ENCODE measurements around the gene SLC7A6OS. TPM values are rescaled to one million over a fixed set of nuclear protein-coding genes. Genes with fewer than 3 reads are reported as not detected.
A peak's percentile ranks its signal among the peaks of the same experiment; 100 is the strongest.

Gene SLC7A6OS
- 10 to 100 TPM; 21.3 to 21.8 TPM for total RNA-seq

DNA sequence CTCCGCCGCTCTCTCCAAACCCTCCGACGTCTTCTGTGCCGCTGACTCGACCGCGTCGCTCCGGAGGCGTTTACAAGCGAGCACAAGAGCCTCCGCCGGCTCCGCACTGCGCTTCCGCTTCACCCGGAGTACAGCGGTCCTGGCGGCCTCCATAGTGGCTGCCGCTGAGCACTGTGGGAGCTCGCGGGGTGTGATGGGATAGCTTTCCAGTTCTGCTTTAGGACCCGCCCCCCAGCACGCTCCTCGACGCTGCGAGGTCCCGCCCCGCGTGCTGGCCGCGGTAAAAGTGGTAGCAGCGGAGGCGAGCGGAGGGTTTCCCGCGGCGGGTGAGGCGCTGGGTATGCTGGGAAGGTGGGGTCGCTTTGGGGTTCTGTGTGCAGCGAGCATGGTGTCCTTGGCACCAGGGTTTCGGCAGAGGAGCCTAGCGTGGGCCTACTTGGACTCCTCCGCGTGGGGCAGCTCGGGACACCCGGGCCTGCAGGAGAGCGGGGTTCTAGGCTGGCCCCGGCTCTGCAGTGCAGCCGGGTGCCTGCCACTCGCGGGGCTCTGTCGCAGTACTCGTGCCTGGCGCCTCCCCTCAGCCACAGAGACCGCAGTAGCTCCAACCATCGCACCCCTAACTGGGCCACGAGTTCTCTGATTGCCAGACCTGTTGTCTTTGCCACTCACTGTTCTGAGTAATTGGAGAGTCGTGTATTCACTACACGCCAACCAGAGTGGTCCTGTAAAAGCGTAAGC, at the start of gene SLC7A6OS, which contains the start of gene PRMT7:
Gene SLC7A6OS (minus strand): TSS at position 173 of the 738 bp plus-strand sequence. CDS start 20 bp downstream, at position 153.
Gene PRMT7 (plus strand): TSS at position 246 of the 738 bp plus-strand sequence. CDS start 4,961 bp downstream, outside the sequence.
- peak within 1 kb of the TSS; percentile 96 for H3K4me3 Mint-ChIP-seq
- H3K4me1 Mint-ChIP-seq: peaks cover 13% of the 10 kb centered on the region

GRCh38 chr16:68359398-68360191, 48.8 kb upstream of the SLC7A6OS start:
- ATAC-seq (replicated peaks): no peak
- no peaks in the 10 kb centered on the region for H3K27me3 Mint-ChIP-seq
- H3K36me3 Mint-ChIP-seq (ENCODE audit: low read depth): peaks cover 41% of the 10 kb centered on the region
- no peaks in the 10 kb centered on the region for H3K9me3 Mint-ChIP-seq
- no peak overlapping the region for H3K4me3 Mint-ChIP-seq
- H3K27ac Mint-ChIP-seq: no peak overlapping the region
- peaks cover 6% of the 10 kb centered on the region for H3K4me1 Mint-ChIP-seq

More for the DNA sequence above, at the start of gene SLC7A6OS, which contains the start of gene PRMT7:
- ATAC-seq (replicated peaks): peak; percentile 100
- Mint-ChIP-seq H3K36me3 (ENCODE audit: low read depth) (peaks cover 74% of the 10 kb centered on the region), H3K9me3 (no peaks in the 10 kb centered on the region), H3K27ac (peak within 1 kb of the TSS; percentile 92), H3K27me3 (no peaks in the 10 kb centered on the region)

DNA sequence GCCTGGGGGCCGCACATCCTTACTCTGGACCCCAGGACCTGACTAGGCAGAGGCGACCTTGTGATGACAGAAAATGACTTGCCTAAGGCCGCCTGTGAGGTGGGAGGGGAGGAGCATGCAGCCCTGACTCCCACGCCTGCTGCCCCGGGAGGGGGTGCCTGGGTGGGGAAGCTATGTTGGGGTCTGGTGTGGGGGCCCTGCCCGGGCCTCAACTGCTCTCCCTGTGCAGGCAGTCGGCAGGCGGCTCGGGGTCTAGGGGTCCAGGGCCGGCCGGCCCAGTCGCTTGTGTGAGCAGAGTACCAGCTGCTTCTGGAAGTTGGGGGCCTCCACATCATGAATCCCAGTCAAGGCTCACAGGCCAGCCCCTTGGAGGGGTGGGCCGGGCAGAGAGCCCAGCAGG, 48.2 kb upstream of the SLC7A6OS start:
- no peak overlapping the region for H3K4me3 Mint-ChIP-seq
- peaks cover 6% of the 10 kb centered on the region for H3K4me1 Mint-ChIP-seq
- no peak overlapping the region for H3K27ac Mint-ChIP-seq
- ATAC-seq (replicated peaks): no peak
- peaks cover 47% of the 10 kb centered on the region for H3K36me3 Mint-ChIP-seq (ENCODE audit: low read depth)
- H3K9me3 Mint-ChIP-seq: no peaks in the 10 kb centered on the region
- H3K27me3 Mint-ChIP-seq: no peaks in the 10 kb centered on the region

DNA sequence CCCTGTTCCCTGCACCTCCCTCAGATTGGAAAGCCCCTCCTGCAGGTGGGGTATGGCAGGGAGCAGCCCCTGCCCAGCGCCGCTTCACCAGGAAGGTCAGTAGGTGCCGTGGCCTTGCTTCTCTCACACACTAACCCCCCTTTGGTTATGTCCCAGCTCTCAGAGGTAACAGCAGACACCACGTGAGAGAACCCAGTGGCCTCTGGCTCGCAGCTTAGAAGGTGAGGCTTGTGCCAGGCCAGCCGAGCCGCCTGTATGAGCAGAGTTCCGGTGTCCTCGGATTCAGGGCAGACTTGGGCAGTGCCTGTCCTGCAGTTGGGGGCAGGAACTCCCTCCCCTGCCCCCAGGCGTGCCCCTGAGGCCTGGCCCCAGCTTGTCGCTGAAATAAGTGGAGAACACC, 47.2 kb upstream of the SLC7A6OS start:
- Mint-ChIP-seq H3K4me3 (peak overlapping the region; percentile 70), H3K36me3 (ENCODE audit: low read depth) (peaks cover 58% of the 10 kb centered on the region), H3K27ac (no peak overlapping the region), H3K27me3 (no peaks in the 10 kb centered on the region), H3K9me3 (no peaks in the 10 kb centered on the region), H3K4me1 (peaks cover 6% of the 10 kb centered on the region)
- no peak for ATAC-seq (replicated peaks)

DNA sequence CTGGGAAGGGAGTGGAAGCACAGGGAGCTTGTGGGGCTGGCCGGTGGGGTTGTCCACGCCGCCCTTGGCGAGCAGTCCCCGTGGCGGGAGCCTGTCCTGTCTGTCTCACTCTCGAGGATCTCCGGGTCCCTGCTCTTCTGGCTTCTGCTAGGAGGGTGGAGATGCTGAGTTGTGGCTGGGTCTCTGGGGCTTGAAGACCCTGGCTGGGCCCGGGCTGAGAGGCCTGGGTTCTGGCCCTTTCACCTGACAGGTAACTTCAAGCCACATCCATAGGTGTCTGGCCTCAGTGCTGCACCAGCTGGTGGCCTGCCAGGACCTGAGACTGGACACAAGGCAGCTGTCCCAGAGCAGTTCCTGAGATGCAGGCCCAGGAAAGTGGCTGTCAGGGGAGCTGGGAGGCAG, 46.8 kb upstream of the SLC7A6OS start:
- Mint-ChIP-seq H3K27ac (no peak overlapping the region), H3K27me3 (no peaks in the 10 kb centered on the region), H3K4me1 (peaks cover 6% of the 10 kb centered on the region), H3K9me3 (no peaks in the 10 kb centered on the region), H3K36me3 (ENCODE audit: low read depth) (peaks cover 62% of the 10 kb centered on the region), H3K4me3 (peak overlapping the region; percentile 70)
- no peak for ATAC-seq (replicated peaks)

- Mint-ChIP-seq H3K36me3 (ENCODE audit: low read depth) (peaks cover 68% of the 10 kb centered on the region), H3K4me1 (peaks cover 6% of the 10 kb centered on the region), H3K27me3 (no peaks in the 10 kb centered on the region), H3K27ac (peak overlapping the region; percentile 36), H3K9me3 (no peaks in the 10 kb centered on the region), H3K4me3 (peak overlapping the region; percentile 70)
- ATAC-seq (replicated peaks): no peak
Measured at GRCh38 chr16:68356919-68357286, 46.2 kb upstream of the SLC7A6OS start.

DNA sequence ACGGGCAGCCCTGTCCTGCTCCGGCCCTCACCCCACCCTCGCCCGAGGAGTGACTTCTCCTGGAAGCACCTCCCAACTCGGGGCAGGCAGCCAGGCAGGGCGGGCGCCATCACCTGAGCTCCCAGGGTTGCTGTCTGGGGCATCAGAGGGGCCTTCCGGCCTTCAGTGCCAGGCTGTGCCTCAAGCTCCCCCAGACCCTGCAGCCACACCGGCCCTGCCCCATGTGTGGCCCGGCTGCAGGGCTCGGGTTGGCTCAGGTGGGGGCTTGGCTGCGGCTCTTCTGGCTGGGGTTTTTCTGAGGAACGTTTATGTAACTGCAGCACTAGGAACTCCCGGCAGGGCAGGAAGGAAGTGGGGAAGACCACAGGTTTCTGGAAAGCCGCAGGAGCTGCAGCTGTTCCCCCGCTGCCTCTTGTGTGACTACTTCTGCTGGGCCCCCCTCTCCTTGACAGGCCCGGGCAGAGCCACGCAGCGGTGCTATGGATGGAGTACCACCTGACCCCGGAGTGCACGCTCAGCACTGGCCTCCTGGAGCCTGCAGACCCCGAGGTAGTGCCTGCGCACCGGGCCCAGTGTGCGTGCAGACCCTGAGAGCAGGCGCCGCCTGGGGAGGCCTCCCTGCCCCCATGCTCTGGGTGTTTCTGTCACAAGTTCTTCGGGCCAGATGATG, 45.6 kb upstream of the SLC7A6OS start:
- Mint-ChIP-seq H3K27me3 (no peaks in the 10 kb centered on the region), H3K36me3 (ENCODE audit: low read depth) (peaks cover 72% of the 10 kb centered on the region), H3K4me1 (peaks cover 6% of the 10 kb centered on the region), H3K9me3 (no peaks in the 10 kb centered on the region), H3K27ac (peak overlapping the region; percentile 36), H3K4me3 (peak overlapping the region; percentile 70)
- peak; percentile 88 for ATAC-seq (replicated peaks)

DNA sequence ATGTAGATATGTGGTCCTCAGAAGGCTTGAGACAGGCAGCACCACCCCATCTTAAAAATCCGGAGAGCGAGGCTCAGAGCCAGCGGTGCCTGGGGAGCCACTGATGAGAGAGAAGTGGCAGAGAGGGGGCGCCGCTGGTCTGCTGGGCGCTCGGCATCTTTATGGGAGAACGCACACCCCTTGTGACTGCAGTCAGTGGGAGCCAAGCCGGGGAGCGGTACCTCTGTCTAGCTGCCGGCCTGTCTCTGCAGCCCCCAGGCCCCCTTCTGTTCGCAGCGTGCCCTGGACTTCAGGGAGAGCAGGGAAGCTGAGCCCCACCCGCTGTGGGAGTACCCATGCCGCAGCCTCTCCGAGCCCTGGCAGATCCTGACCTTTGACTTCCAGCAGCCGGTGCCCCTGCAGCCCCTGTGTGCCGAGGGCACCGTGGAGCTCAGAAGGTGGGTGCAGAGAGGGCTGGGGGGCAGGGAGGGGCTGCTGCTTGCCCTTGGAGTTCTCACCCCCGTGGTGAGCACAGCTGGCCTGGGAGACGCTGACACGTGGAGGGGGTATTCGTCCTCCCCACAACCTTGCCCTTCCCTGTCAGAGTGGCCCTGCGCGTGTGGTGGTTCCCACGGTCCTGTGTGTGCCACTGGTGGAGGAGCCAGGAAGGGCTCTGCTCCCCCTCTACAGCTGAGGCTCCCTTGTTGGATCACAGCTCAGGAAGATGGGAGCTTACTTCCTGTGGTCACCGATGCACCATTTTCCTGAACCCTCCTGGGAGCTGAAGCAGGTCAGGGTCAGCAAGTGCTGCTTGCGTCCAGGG, 44.9 kb upstream of the SLC7A6OS start:
- no peak for ATAC-seq (replicated peaks)
- Mint-ChIP-seq H3K4me1 (peaks cover 6% of the 10 kb centered on the region), H3K9me3 (no peaks in the 10 kb centered on the region), H3K36me3 (ENCODE audit: low read depth) (peaks cover 80% of the 10 kb centered on the region), H3K4me3 (peak overlapping the region; percentile 70), H3K27ac (no peak overlapping the region), H3K27me3 (no peaks in the 10 kb centered on the region)

DNA sequence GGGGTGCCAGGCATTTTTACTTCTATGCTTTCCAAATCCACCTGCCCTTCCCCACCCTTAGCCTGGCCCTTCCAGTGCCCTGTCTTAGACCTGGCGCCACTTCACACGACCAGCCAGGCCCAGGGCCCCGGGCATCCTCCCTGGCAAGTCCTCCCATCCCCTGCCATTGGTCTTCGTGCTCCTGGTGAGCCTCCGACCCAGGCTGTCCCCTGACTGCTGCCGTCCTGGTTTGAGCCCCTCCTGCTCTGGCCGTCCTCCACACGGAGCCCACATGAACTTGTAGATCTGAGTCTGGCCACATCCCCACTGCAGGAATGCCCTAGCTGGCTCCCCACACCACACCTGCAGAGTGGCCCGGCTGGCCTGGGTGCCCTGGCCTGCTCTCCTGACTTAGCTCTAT, 44.1 kb upstream of the SLC7A6OS start:
- H3K36me3 Mint-ChIP-seq (ENCODE audit: low read depth): peaks cover 88% of the 10 kb centered on the region
- ATAC-seq (replicated peaks): no peak
- no peaks in the 10 kb centered on the region for H3K9me3 Mint-ChIP-seq
- no peak overlapping the region for H3K4me3 Mint-ChIP-seq
- H3K27me3 Mint-ChIP-seq: no peaks in the 10 kb centered on the region
- peaks cover 6% of the 10 kb centered on the region for H3K4me1 Mint-ChIP-seq
- H3K27ac Mint-ChIP-seq: no peak overlapping the region

DNA sequence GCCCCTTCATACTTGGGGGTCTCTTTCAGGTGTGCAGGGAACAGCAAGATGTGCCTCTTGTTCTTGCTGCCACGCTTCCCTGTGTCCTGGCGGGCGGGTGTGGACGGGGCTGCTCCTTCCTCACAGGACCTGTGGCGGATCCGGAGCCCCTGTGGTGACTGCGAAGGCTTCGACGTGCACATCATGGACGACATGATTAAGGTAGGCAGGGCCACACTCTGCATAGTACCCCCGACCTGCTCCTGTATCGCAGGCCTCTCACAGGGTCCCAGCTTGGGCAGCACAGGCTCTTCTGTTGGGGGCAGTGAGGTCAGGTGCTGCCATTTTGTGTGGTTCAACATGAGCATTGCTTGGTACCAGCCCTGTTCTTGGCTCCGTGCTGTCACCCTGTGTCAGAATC, 42.6 kb upstream of the SLC7A6OS start:
- ATAC-seq (replicated peaks): no peak
- H3K9me3 Mint-ChIP-seq: no peaks in the 10 kb centered on the region
- H3K27ac Mint-ChIP-seq: no peak overlapping the region
- H3K4me3 Mint-ChIP-seq: no peak overlapping the region
- H3K4me1 Mint-ChIP-seq: peaks cover 6% of the 10 kb centered on the region
- H3K27me3 Mint-ChIP-seq: no peaks in the 10 kb centered on the region
- H3K36me3 Mint-ChIP-seq (ENCODE audit: low read depth): peaks cover 99% of the 10 kb centered on the region

- no peaks in the 10 kb centered on the region for H3K9me3 Mint-ChIP-seq
- H3K36me3 Mint-ChIP-seq (ENCODE audit: low read depth): peaks cover 99% of the 10 kb centered on the region
- H3K27me3 Mint-ChIP-seq: no peaks in the 10 kb centered on the region
- no peak overlapping the region for H3K27ac Mint-ChIP-seq
- H3K4me3 Mint-ChIP-seq: no peak overlapping the region
- H3K4me1 Mint-ChIP-seq: peaks cover 6% of the 10 kb centered on the region
- ATAC-seq (replicated peaks): no peak
Measured at GRCh38 chr16:68351991-68352431, 41.3 kb upstream of the SLC7A6OS start.

DNA sequence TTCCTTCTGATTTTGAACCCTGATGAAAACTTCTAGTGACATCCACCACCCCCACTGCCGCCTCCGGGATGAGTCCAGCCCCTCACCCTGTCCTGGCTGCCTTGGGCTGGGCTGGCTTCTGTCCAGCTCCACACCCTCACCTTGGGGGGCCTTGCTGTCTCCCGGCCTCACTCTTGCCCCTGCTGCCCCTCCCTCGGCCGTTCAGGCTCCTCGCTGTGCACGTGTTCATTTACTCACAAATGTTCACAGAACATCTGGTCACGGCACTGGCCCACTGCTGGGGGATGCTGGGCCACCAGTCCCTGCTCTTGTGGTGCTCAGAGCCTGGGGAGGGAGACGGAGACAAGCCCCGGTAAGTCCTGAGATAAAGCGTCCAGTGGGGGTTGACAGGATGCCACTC, 40.7 kb upstream of the SLC7A6OS start:
- H3K4me3 Mint-ChIP-seq: no peak overlapping the region
- H3K9me3 Mint-ChIP-seq: no peaks in the 10 kb centered on the region
- peaks cover 4% of the 10 kb centered on the region for H3K4me1 Mint-ChIP-seq
- ATAC-seq (replicated peaks): no peak
- no peaks in the 10 kb centered on the region for H3K27me3 Mint-ChIP-seq
- no peak overlapping the region for H3K27ac Mint-ChIP-seq
- H3K36me3 Mint-ChIP-seq (ENCODE audit: low read depth): peaks cover 99% of the 10 kb centered on the region

DNA sequence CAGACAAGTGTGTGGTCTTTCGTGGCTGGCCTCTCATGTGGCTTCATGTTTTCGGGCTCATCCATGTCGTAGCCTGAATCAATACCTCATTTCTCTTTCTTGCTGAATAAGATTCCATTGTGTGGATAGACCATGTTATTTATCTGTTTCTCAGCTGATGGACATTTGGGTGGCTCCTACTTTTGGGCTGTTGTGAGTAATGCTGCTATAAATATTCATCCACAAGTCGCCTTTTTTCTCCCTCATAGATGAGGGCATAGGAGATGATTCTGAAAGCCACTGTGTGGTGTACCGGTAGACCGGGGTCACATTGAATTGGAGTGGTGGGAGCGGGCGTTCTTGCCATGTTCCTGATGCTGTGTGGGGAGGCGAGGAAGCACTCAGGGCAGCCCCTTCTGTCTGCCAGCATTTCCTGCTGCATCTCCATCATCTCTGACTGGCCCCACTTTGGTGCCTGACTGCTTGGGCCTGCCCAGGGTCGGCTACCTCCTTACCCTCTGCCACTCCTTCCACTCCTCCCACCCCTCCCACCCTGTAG, 40.1 kb upstream of the SLC7A6OS start:
- H3K4me3 Mint-ChIP-seq: no peak overlapping the region
- no peaks in the 10 kb centered on the region for H3K9me3 Mint-ChIP-seq
- no peaks in the 10 kb centered on the region for H3K27me3 Mint-ChIP-seq
- no peak for ATAC-seq (replicated peaks)
- no peaks in the 10 kb centered on the region for H3K4me1 Mint-ChIP-seq
- H3K36me3 Mint-ChIP-seq (ENCODE audit: low read depth): peaks cover 99% of the 10 kb centered on the region
- no peak overlapping the region for H3K27ac Mint-ChIP-seq

Data from activated T-helper 17 cell treated with anti-CD3 and anti-CD28 coated beads, Interleukin-2, amount 50 U/mL, for 72 hours (primary cell).